ENCODE measurements around the gene TNFRSF4.

TNFRSF4 gene

GRCh38 chr1:1169429-1170214 lies 44.3 kb downstream of the TNFRSF4 start:
- DNase-seq (ENCODE audit: low read depth in 2 of 2): no peak

- DNase-seq (ENCODE audit: low read depth in 2 of 2): no peak
Measured at GRCh38 chr1:1168451-1169411, 45.2 kb downstream of the TNFRSF4 start.

GRCh38 chr1:1167841-1168450 lies 46.0 kb downstream of the TNFRSF4 start:
- DNase-seq (ENCODE audit: low read depth in 2 of 2): no peak

- DNase-seq (ENCODE audit: low read depth in 2 of 2): no peak
Measured at GRCh38 chr1:1167398-1167821, 46.5 kb downstream of the TNFRSF4 start.

- no peak for DNase-seq (ENCODE audit: low read depth in 2 of 2)
Measured at GRCh38 chr1:1166642-1167397, 47.1 kb downstream of the TNFRSF4 start.

GRCh38 chr1:1165900-1166421 lies 48.0 kb downstream of the TNFRSF4 start:
- DNase-seq (ENCODE audit: low read depth in 2 of 2): no peak

- DNase-seq (ENCODE audit: low read depth in 2 of 2): no peak
Measured at GRCh38 chr1:1165485-1165884, 48.5 kb downstream of the TNFRSF4 start.

- DNase-seq (ENCODE audit: low read depth in 2 of 2): no peak
Measured at GRCh38 chr1:1164701-1165451, 49.1 kb downstream of the TNFRSF4 start.

GRCh38 chr1:1164361-1164700 lies 49.6 kb downstream of the TNFRSF4 start:
- DNase-seq (ENCODE audit: low read depth in 2 of 2): no peak

GRCh38 chr1:1163538-1164070 lies 50.3 kb downstream of the TNFRSF4 start:
- no peak for DNase-seq (ENCODE audit: low read depth in 2 of 2)

- no peak for DNase-seq (ENCODE audit: low read depth in 2 of 2)
Measured at GRCh38 chr1:1162597-1163537, 51.1 kb downstream of the TNFRSF4 start.

- no peak for DNase-seq (ENCODE audit: low read depth in 2 of 2)
Measured at GRCh38 chr1:1161683-1162079, 52.3 kb downstream of the TNFRSF4 start.
